GM13977 (cell line): ENCODE data around the gene ERN1.
A peak's percentile ranks its signal among the peaks of the same experiment; 100 is the strongest.
"Not testable (repeated sequence)": the region's sequence is repeated elsewhere in the genome, so short reads cannot be mapped to it uniquely, and the experiment has no call there.

Source experiments
- DNase-seq: peaks from one replicate; pipeline ENCODE4 v3.0.0; 2012; ENCODE audit warnings: low spot score
- in situ Hi-C: fragments of 300-500 bp; cut with MboI; formaldehyde crosslinking; loops from one replicate; pipeline ENCODE4 v1.12.0; 2022; ENCODE audit warnings: low sequenced_read_pairs, low pct_unique_long_range_greater_than_20kb, mixed read lengths, inconsistent platforms; ENCODE audit not compliant: unreplicated experiment
- TF ChIP-seq, protein P1 (sequence below): IDR thresholded peaks from 2 replicates; pipeline ENCODE4 v1.5.1; 2012; ENCODE audit warnings: mild to moderate bottlenecking, control low read depth; ENCODE audit not compliant: insufficient read depth; ENCODE audit errors: extremely low read depth, missing control alignments

Gene ERN1

GRCh38 chr17:64129765-64130558, at the start of gene ERN1:
Gene ERN1 (minus strand): TSS chr17:64130144. CDS start chr17:64130029, 115 bp downstream.
- TF ChIP-seq, protein P1, sequence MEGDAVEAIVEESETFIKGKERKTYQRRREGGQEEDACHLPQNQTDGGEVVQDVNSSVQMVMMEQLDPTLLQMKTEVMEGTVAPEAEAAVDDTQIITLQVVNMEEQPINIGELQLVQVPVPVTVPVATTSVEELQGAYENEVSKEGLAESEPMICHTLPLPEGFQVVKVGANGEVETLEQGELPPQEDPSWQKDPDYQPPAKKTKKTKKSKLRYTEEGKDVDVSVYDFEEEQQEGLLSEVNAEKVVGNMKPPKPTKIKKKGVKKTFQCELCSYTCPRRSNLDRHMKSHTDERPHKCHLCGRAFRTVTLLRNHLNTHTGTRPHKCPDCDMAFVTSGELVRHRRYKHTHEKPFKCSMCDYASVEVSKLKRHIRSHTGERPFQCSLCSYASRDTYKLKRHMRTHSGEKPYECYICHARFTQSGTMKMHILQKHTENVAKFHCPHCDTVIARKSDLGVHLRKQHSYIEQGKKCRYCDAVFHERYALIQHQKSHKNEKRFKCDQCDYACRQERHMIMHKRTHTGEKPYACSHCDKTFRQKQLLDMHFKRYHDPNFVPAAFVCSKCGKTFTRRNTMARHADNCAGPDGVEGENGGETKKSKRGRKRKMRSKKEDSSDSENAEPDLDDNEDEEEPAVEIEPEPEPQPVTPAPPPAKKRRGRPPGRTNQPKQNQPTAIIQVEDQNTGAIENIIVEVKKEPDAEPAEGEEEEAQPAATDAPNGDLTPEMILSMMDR = no peak
- peak; percentile 96 for DNase-seq
- in situ Hi-C loops = loop anchor here (10.0 kb wide), 1 partner anchor 215 kb away; the partner anchor contains the start of genes CSHL1 and GH1

DNA sequence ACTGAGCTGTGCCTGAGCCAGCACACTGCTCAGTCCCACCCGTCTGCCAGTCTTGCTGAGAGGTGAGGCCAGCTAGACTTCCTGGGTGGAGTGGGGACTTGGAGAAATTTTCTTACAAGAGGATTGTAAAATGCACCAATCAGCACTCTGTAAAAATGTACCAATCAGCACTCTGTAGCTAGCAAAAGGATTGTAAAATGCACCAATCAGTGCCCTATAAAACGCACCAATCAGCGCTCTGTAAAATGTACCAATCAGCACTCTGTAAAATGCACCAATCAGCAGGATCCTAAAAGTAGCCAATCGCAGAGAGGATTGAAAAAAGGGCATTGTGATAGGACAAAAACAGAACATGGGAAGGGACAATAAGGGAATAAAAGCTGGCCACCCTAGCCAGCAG, 49.1 kb upstream of the ERN1 start:
- in situ Hi-C loops, DNase-seq: not testable (repeated sequence)

DNA sequence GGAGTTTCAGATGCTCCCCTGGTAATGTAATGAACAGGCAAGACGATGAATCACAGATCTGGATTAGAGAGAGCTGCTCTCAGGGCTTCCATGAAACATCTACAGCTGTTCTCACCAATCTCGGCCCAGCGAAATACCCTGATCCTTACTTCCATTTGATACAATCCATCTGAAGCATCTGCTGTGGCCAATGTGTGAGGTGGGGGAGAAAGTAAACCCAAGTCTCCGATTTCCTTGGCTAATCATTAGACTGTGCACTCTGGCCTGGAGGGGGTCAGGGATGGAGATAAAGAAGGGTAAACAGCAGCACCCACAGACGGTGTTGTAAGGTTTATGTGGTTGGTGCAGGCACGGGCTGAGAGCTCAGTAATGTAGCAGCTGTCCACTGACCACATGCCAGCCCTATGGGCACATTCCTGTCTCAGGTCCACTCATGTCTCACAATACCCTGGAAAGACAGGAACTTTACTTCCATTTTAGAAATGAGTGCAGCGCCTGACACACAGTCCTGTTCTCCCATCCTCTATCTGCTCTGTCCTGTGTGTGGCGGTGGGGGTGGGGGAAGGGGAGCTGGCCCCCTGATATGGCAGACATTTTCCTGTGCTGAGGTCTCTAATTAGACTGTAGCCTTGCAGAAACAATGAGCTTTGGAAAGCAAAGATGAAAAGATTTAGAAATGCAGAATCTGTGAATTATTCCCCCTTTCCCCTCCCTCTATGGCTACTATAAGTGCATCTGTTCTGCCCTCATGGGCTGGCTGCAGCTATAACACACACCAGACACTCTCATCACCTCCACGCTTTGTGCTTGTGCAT, 48.3 kb upstream of the ERN1 start:
- in situ Hi-C loops = no loop called here
- TF ChIP-seq, protein P1 = no peak
- no peak for DNase-seq

DNA sequence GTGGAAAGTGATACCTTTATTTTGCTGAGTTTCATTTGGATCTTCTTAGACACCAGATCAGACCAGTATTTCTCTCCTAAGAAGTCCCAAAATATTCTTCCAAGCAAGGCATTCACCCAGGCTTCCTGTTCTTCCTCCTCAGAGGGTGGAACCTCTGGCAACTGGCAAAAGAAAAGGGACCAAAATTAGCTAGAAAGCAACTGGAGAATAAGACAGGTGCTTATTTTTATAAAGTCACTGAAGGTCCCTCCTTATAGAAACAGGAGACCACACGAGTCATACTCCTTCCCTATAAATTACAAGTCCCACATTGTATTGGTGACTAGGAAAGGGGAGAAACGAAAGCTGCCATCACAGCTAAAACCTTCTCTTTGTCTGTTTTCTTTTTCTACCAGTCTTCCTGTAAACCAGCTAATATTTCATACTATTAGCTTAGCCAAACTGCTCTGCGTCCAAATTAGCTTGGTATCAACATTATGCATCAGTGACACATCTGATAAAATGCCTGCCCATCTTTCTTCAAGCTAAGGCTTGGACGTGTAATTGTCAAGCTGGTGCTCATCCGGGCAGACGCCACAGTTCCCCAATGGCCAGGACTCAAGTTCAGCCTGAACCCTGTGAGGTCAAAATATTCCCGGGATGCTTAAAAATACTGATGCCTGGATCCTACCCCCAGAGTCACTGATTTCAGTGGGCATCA, 47.5 kb upstream of the ERN1 start:
- in situ Hi-C loops = no loop called here
- TF ChIP-seq, protein P1 = no peak
- no peak for DNase-seq

DNA sequence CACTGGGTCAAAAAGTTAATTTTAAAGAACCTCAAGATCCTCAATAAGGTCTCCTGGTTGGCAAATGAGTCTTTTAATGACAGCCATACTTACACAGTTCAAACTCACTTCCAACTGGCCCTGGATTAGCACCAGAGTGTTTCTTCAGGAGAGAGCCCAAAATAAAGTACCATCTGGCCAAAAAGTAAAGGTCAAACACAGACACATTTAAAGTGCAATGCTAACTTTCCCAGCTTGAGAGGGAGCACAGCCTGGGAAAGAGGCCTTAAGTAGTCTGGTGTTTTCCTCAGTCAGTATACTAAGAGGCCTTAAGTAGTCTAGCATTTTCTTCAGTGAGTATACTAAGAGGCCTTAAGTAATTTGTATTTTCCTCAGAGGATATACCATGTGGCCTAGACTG, 46.6 kb upstream of the ERN1 start:
- in situ Hi-C loops = no loop called here
- no peak for DNase-seq
- TF ChIP-seq, protein P1 = no peak

GRCh38 chr17:64174686-64175456, 44.9 kb upstream of the ERN1 start:
- in situ Hi-C loops = no loop called here
- TF ChIP-seq, protein P1 = no peak
- no peak for DNase-seq
